Kidney tubule cell (primary cell): Measurements from ENCODE around the gene ADAMTS2.

Experiments used
- DNase-seq: peaks from one replicate; pipeline ENCODE4 v3.0.0-alpha.2; 2018; ENCODE audit warnings: low spot score

The ADAMTS2 gene

DNA sequence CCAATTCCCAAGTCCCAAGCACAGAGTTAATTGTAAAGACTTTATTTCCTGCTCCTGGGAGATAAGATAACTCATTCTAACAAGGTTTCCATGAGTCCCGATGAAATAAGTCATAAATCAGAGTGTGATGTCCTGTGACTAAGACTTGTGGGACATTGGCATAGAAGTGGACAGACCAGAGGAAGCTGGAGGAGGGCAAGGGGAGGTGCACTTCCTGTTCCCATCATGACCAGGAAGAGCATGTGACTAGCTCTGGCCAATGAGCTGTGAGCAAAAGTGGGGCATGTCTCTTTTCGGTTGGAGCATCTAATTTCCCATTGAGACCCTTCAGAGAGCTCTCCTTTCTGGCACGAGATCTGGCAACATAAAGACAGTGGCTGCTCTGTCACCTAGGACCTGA lies 184.7 kb downstream of the ADAMTS2 start:
- no peak for DNase-seq

DNA sequence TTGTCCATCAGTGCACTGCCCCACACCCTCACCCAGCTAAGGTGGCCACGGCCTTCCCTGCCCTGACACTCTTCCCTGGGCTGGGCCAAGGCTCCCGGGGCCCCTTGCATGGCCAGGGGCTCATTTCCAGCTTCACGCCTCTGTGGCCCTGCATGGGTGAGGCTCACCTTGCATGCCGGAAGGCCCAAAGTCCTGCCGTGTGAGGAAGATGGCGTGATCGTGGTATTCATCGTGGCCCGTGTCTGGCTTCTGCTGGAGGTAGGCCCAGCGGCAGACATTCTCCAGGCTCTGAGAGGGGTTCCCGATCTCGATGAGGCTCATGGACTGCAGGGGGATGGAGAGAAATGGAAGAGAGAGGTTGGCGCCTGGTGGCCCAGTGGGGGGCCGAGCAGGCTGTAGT lies 186.7 kb downstream of the ADAMTS2 start:
- no peak for DNase-seq

GRCh38 chr5:179154991-179155955 lies 190.0 kb downstream of the ADAMTS2 start:
- DNase-seq: no peak

DNA sequence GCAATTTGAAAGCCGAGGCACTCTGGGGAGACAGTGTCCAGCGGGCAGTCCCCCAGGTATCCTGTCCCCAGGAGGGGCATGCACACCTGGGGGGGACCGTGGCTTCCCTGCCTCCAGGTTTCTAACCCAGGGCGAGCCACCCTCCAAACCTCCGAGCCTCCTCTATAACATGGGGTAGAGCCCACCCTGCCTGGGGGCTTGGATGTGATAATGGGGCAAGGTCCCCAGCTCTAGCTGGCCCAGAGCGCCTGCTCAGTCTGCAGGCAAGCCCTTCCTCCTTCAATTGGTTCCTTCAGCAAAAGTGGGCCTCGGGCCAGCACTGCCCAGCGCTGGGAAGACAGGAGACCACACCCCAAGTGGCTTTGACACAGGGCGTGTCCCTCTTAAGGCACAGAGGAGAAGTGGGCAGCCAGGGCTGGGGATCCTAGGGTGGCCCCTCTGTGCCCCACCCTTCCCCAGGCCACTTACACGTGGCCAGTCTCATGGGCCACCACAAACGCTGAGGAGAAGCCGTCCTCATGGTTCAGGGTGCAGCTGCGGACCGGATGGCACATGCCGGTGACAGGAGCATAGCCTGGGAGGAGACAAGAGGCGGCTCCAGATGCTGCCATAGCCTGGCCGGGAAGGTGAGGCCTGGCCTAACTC lies 190.8 kb downstream of the ADAMTS2 start:
- DNase-seq: no peak

DNA sequence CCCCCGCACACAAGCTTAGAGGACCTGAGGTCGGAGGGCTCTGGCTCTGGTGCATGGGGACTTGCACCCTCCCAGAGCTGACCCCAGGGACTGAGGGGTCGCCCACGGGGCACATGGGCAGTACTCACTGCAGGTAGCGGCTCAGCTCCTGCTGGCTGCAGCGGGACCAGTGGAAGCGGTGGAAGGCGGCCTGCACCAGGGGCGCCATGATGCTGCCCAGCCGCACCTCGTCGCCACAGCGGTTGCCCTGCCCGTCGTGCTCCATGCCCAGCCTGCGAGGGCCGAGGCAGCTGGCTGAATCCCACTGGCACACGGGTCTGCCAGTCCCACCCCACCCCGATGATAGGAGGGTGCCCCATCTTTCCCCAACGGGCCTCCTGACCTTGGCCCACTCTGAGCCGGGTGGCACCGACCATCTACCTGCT lies 191.3 kb downstream of the ADAMTS2 start:
- DNase-seq: no peak

DNA sequence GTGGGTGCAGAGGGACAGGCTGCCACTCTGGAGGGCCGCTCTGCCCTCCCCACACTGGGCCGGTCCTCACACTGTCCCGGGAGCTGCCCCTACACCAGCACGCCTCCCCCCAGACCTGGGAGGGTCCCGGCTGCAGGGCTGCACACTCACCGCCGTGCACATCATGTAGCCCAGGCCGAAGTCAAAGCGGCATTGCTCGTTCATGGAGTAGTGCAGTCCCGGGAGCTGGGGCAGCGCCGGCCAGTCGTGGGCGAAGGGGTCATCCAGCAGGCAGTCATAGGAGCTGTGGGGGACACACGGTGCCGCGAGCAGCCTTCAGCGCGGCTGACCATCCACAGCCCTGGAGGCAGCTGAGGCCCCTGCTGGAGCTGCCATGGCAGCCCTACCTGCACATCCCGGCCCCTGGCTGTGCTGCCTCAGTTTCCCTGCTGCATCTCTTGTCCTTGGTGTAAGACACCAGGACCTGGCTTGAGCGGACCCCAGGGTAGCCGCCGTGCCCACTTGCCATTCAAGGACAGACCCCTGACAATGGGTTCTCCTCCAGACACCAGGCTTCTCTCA lies 191.8 kb downstream of the ADAMTS2 start:
- DNase-seq: no peak

- no peak for DNase-seq
These were observed 192.3 kb downstream of the ADAMTS2 start for GRCh38 chr5:179152941-179153340.

GRCh38 chr5:179152144-179152895 lies 192.9 kb downstream of the ADAMTS2 start:
- no peak for DNase-seq

- DNase-seq: no peak
These were observed 193.8 kb downstream of the ADAMTS2 start for GRCh38 chr5:179151286-179152118.

DNA sequence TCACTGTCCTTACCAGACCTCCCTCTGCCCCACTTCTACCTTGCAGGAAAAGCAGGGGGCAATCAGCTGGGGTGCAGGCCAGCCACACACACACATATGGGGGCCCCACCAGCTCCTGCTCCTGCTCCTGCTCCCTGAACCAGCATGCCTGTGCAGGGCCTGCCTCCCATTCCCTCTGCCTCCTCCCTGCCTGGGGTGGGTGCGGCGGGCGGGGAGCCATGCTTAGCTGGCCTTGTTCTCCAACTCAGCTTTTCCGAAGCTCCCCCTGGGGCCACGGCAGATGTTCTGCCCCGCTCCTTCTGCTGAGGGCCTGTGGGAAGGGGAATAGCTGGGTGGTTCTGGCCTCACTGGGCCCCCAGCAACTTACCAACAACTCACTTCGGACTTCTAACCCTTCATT lies 195.2 kb downstream of the ADAMTS2 start:
- no peak for DNase-seq

DNA sequence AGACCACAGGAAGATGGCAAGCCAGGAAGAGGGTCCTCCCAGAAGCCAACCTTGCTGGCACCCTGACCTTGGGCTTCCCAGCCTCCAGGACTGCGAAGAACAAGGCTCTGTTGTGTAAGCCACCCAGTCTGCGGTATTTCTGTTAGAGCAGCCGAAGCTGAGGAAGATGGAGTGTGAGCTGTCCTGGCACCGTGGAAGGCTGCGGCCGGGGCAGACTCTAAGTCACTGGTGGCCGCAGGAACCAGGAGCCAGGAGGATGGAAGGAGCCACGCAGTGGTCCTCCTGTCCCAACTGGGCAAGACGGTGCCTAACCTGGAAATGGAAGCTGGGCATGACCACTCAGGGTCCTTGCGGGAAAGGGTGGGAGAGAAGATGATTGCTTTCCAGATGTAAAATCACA lies 196.0 kb downstream of the ADAMTS2 start:
- no peak for DNase-seq

DNA sequence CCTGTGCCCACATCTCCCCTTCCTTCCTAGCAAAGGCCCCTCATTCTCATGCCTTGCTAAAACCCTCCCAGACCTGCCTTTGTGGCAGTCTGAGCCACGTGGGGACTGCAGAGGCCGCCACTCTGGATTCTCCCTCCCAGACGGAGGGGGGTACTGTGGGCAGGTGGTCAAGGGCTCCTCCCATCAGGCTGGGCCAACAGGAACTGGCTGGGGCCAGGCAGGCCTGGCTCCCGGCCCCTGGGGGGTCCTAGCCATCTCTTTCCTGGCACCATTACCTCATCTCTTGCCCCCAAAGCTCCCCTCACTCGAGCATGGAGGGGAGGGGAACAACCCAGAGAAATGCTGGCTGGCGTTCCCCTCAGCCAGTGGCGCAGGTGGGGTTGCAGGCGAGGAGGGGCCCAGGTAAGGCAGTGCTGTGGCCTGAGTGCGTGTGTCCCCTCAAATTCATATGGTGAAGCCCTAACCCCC lies 196.5 kb downstream of the ADAMTS2 start:
- DNase-seq: no peak

DNA sequence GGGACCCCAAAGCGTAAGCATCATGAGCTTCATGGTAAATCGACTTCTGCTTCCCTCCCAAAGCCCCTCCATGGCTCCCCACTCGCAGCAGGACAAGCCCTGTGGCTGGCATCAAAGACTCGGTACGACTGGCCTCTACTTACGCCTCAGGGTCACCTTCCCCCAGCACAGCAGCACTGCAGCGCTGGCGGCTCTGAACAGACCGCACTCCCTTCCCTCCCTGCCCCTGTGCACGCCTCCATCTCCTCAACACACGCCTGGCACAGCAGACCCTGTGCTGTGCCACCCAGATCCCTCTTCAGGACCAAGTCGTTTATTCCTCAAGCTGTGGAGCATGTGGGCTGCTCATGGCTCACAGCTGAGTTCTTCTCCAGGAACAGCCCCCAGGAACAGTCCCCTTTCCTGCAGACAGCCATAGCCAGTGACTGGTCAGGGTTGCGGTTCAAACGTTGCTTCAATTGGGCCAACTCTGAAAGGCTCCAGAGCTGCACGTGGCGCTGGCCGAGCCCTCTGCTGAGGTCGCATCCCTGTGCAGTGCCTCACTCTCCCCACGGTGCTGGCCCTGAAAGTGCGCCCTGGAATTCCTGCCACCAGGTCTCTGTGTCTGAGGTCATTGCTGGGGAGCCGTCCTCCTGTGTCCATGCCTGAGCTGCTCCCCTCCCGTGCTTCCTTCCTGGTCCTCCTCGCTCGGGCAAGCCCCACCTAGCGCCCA lies 197.1 kb downstream of the ADAMTS2 start:
- no peak for DNase-seq

- no peak for DNase-seq
These were observed 199.0 kb downstream of the ADAMTS2 start for GRCh38 chr5:179146277-179146676.

DNA sequence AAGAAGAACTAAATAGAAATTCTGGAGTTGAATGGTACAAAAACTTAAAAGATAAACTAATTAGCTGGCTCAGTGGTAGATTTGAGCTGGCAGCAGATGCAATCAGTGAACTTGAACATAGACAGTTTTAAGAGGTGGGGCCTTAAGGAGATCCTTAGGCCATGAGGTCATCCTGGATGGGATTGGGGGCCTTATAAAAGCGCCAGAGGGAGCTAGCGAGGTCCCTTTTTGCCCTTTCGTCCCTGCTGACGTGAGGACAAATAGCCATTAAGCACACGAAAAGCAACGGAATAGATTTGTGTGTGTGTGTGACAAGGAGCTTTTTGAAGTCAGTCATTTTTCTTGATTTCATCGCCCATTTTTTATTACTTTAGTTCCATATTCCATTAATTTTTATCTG lies 201.8 kb downstream of the ADAMTS2 start:
- peak; percentile 37 for DNase-seq

GRCh38 chr5:179142434-179143198 lies 202.6 kb downstream of the ADAMTS2 start:
- peak; percentile 73 for DNase-seq

DNA sequence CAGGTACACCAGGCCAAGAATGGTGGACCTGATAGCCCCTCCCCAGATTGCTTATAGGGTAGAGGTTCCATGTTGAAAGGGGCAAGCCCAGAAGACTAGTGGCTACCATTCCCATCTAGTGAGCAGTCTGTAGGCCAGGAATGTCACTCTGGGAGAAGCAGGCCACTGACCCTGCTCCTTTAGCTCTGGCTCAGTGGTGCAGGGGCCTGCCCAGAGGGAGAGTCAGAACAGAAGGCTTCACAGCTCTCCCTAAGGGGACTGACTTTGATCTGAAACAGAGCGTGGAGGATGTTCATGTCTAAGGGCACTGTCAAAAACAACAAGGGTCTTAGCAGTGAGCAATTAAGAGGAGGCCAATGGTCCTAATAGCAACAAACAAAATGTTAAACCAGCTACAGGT lies 203.4 kb downstream of the ADAMTS2 start:
- DNase-seq: no peak

DNA sequence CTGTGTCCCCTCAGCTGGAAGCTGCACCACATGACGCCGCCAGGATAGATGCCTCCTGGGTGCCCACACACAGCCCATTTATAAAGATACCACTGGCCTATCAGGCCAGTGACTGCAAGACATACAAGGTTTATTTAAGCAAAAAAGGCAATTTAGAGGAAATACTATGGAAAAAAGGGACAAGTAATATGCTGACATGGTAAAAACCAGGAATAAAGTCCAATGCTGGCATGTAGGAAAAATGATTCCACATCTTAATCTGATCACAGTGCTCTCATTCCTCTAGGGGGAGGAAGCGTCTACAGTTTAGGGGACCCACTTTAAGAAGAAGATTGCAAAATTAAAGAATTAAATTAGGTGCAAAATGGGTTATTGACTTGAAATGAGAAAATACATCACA lies 205.0 kb downstream of the ADAMTS2 start:
- no peak for DNase-seq

GRCh38 chr5:179139936-179140235 lies 205.4 kb downstream of the ADAMTS2 start:
- no peak for DNase-seq
